GM19452 (cell line): ENCODE data around the gene ZNF429.
"Not testable (repeated sequence)": the region's sequence is repeated elsewhere in the genome, so short reads cannot be mapped to it uniquely, and the experiment has no call there.

Experiments
- ATAC-seq: cut with Tn5 transposase; IDR thresholded peaks from one replicate; pipeline ENCODE4 v1.9.1; 2021; ENCODE audit not compliant: unreplicated experiment

Gene ZNF429

DNA sequence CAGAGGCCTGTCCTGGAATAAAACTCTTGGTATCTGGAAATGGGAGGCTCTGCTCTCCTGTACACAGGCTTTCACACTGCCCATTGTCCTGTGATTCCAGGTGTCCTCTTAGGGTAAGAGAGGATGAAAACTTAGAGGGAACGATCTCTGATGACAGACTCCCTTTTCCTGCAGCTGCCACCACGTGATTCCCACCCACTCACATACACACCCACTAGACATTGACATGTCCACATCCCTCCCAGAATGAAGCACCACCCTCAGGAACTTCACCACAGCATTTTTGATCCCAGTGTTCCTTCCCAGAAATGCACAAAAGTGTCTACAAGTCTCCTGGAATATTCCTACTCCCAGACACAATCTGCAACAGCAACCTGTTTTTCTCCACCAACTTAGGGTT, 8.2 kb downstream of the ZNF429 start:
- ATAC-seq: no peak

DNA sequence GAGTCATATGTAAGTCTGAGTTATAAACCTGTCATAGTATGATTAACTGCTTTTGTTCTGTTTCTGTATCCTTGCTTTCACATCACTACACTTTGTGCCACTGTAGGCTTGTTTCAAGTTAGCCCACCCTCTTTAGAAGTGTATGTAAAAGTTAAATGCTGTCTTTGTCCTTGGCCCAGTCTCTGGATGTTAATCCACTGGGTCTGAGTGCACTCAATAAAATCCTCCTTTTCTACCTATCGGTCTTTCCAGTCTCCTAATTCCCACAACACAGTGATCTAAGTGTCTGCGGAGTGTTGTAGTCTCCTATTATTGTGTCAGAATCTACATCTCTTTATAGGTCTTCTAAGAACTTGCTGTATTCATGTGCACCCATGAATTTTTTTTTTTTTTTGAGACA, 14.1 kb downstream of the ZNF429 start:
- no peak for ATAC-seq

DNA sequence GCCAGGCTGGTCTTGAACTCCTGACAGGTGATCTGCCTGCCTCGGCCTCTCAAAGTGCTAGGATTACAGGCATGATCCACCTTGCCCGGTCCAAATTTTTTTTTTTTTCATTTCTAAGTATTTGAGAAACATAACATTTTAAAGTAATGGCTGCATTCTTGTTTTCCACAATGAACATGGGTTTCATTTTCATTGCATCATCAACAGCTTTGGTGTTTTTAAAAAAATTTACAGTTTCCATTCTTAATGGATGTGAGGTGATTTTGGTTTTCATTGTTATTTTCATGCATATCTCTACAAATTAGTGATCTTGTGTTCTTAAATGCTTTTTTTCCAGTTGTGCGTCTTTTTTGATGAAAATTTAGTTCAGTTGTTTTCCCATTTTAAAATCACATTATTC, 27.5 kb downstream of the ZNF429 start:
- no peak for ATAC-seq

DNA sequence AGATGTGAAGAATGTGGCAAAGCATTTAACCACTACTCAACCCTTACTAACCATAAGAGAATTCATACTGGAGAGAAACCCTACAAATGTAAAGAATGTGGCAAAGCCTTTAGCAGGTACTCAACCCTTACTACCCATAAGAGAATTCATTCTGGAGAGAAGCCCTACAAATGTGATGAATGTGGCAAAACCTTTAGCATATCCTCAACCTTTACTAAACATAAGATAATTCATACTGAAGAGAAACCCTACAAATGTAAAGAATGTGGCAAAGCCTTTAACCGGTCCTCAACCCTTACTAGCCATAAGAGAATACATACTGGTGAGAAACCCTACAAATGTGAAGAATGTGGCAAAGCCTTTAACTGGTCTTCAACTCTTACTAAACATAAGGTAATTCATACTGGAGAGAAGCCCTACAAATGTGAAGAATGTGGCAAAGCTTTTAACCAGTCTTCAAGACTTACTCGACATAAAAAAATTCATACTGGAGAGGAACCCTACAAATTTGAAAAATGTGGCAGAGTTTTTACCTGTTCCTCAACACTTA, 31.4 kb downstream of the ZNF429 start:
- not testable (repeated sequence) for ATAC-seq

DNA sequence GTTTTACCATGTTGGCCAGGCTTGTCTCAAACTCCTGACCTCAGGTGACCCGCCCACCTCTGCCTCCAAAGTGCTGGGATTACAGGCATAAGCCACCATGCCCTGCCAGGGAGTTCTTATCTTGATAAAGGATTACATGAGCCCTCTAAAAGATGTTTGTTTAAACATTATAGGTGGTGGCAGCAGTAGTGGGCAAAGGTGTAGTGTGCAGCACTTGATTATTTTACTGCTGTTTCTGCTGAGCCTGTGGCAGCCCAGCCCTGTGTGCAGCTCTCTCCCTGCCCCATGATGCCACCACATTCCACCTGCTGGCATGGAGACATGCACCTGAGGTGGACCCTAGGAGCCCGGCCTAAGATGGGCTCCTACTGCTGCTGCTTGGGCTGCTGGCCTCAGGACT, 54.0 kb downstream of the ZNF429 start:
- no peak for ATAC-seq

DNA sequence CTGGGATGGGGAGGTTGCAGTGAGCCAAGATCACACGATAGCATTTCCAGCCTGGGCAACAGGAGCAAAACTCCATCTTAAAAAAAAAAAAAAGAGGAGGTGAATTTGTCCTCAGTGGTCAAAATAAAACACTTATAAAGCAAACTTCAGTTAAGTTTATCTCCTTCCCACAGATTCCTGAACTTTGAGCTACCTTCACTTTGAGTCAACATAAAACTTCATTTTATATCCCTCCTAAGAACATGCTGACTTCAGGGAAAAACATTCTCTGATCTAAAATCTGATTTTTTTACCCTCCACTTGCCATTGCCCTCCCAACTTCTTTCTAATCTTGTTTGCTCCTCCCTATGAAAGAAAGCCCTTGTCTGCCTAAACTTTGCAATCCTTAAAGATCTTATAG, 59.0 kb downstream of the ZNF429 start:
- ATAC-seq: no peak

DNA sequence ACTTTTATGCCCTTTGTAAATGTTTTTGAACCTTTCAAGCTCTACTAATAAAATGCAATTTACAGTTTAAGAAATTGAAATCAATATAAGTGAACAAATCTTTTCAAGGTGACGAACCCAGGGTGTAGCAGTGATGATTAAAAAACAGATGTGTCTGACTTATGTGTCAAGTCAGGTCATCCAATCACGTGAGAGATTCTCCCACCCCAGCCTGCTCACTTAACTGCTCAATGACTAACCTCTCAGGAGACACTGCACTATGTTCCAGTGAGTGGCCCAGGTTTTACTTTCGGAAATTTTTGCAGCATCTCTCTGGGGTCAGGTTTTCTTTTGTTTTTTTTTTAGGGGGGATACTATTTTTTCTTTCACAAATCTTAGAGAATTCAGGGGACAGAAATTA, 60.7 kb downstream of the ZNF429 start:
- ATAC-seq: no peak

DNA sequence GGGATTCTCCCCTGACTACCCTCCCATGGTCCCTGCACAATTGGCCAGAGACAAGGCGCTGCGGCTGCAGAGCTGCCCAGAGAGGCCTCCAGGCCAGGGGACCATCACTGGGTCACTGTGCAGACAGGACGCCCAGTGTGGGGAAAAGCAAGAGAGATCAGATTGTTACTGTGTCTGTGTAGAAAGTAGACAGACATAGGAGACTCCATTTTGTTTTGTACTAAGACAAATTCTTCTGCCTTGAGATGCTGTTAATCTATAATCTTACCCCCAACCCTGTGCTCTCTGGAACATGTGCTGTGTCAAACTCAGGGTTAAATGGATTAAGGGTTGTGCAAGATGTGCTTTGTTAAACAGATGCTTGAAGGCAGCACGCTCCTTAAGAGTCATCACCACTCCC, 62.4 kb downstream of the ZNF429 start:
- ATAC-seq: not testable (repeated sequence)

DNA sequence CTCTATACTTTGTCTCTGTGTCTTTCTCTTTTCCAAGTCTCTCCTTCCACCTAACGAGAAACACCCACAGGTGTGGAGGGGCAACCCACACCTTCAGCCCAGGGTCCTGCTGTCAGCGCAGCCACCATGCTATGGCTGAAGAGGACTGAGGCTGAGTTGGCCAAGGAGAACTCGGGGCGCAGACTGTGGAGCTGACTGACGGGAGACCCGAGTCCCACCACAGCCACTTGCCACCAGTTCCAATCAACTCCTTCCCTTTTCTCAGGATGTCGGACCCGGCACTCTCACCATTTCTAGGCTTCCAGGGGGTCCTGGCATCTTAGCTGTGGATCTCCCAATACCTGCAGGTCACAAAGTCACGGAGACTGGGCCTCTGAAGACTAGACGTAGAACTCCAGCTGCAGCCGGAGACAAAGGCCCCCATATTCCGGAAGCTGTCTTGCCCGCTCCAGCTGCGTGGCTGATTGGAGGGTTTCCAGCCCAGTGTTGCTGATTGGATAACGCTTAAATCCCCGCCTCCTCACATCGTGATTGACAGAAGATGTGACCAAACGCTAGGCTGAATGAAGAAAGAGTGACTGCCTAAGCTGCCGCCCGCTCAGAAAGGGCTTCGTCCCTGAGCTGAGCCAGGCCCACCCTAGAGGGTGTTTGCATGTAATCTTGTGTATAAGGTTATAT, 63.6 kb downstream of the ZNF429 start:
- no peak for ATAC-seq

DNA sequence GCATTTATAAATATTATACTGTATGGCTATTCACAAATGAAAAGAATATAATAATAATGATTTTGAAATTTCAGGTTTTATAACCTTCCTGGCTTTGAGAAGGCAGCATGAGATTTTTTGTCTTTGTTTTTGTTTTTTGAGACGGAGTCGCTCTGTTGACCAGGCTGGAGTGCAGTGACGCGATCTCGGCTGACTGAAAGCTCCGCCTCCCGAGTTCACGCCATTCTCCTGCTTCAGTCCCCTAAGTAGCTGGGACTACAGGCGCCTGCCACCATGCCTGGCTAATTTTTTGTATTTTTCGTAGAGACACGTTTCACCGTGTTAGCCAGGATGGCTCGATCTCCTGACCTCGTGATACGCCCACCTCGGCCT, 64.1 kb downstream of the ZNF429 start:
- ATAC-seq: no peak

DNA sequence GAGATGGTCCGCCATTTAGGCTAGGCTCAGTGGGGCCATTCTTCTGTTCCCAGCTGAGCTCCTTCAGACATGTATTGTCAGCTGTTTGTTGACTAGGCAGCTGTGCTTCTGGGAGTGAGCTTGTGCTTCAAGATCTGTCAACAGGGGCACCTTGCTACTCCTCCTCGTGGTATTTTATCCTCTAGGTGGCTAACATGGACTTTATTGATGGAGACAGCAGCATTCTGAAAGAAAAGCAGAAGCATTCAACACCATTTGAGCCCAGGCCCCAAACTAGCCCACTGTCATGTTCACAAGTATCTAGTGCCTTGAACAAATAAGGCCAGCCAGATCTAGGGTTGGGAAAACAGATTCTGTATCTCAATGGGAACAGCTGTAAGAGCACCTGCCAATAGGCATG, 65.9 kb downstream of the ZNF429 start:
- ATAC-seq: no peak

DNA sequence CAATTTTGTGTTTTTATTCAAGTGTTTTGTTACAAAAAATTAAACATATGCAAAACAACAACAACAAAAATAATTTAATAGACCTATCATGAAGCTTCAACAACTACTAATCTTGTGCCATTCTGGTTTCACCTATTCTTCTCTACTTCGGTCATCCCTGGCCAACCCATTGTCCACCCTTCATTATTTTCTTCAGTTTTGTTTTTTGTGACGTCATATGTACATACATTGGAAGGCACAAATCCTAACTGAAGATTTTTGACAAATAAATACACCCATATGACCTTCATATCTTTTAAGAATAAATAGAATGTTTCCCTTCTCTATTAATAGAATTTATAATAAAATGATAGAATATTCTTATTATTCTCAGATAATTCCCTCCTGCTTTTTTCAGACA, 69.2 kb downstream of the ZNF429 start:
- no peak for ATAC-seq

DNA sequence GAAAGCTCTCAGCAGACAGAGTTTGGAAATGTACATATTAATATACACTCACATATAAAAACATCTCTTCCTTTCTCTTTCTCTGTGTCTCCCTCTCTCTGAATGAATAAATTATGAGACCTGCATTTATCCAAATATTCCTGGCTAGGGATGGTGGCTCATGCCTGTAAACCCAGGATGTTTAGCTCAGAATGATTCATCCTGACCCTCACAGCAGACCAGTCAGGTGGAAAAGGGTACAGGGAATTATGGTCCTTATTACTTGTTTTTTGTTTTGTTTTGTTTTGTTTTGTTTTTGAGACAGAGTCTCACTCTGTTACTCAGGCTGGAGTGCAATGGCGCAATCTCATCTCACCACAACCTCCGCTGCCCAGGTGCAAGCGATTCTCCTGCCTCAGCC, 71.1 kb downstream of the ZNF429 start:
- no peak for ATAC-seq

DNA sequence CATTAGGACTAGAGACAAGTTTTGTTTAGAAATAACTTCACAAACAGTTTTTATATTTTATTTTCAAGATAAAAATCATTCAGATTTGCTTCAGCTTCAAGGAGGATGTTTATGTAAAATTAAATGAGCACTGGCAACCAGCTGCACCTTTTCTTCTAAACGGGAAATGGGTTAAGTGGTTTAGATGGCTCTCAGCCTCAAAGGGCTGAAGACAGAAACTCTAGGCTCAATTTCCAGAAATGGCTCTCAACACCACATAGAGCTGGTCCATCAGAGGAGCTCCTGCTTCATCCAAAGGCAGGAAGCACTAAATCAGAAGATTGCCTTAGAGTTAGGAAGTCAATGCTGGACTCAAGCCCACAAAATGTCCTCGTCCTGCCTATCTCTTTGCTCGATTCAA, 74.7 kb downstream of the ZNF429 start:
- ATAC-seq: no peak

DNA sequence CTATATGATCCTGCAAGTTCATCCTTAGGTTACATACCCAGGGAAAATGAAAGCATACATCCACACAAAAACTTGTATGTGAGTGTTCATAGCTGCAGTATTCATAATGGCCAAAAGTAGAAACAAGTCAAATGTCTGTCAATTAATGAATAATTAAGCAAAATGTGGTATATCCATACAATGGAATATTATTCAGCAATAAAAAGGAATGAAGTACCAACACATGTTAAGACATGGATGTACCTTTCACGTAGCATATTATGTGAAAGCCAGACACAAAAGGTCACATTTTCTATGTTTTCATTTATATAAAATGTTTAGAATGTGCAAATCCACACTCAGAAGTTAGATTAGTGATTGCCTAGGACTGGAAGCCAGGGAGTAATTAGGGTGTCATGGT, 75.4 kb downstream of the ZNF429 start:
- no peak for ATAC-seq

DNA sequence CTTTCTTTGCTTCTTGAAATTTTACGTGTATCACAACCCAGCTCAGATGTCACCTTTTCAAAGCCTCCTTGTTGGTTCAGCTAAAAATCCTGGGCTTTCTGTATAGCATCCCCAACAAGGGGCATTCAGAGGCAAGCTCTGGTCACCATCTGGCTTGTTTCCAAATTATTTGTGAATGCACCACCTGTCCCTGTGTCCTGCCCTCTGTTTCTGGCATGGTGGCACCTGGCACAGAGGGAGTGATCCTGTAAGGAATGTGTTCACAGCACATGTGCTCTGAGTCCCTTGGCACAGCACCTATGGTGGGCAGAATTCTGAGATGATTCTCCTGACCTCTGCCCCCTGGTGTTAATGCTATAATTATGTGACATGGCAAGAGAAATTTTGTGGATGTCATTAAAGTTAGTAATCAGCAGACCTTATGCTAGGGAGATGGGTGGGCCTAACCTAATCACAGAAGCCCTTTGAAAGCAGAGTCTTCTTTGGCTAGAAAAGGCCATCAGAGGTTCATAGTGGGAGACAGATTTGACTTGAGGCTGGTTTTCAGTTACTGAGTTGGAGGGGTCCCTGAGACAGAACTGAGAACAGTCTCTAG, 76.3 kb downstream of the ZNF429 start:
- ATAC-seq: no peak

DNA sequence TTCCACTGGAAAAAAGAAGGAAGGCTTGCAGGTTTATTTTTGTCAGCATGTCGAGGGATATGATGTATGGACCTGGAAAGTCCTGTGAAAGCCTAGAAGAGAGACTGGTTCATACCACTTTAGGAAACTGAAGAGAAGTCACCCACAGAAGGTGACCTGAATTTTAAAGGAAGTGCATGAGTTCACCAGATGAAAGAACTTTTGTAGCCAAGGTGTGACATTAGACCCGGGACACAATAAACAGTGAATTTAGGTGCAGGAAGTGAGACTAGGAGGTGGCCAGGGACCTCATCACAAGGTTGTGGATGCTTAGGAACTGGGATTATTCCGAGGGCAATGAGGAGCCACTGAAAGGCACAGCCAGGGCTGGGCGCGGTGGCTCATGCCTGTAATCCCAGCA, 79.1 kb downstream of the ZNF429 start:
- no peak for ATAC-seq

DNA sequence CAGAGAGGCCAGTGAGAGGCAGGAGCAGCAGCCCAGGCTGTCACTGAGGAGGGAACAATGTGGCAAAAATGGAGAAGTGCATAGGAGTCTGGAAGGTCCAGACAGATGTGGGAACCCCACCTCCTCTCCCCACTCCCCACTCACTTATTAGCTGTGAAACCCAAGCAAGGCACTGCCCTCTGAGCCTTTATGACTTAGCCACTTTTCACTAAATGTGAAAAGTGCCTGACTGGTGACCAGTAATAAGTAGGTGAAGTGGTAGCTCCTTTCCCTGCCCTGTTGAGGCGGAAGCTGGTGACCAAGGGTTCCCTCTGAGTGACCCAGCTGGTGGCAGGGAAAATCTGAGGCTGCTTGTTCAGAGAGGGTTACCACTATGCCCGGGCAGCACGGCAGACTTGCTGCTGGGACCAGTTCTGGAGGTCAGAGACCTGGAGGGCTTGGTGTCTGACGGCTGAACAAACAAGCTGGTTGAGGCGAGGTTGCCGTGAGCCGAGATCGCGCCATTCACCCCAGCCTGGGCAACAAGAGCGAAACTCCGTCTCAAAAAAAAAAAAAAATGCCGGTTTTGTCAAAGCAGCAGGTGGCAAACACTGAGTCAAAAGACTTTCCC, 80.0 kb downstream of the ZNF429 start:
- ATAC-seq: no peak

DNA sequence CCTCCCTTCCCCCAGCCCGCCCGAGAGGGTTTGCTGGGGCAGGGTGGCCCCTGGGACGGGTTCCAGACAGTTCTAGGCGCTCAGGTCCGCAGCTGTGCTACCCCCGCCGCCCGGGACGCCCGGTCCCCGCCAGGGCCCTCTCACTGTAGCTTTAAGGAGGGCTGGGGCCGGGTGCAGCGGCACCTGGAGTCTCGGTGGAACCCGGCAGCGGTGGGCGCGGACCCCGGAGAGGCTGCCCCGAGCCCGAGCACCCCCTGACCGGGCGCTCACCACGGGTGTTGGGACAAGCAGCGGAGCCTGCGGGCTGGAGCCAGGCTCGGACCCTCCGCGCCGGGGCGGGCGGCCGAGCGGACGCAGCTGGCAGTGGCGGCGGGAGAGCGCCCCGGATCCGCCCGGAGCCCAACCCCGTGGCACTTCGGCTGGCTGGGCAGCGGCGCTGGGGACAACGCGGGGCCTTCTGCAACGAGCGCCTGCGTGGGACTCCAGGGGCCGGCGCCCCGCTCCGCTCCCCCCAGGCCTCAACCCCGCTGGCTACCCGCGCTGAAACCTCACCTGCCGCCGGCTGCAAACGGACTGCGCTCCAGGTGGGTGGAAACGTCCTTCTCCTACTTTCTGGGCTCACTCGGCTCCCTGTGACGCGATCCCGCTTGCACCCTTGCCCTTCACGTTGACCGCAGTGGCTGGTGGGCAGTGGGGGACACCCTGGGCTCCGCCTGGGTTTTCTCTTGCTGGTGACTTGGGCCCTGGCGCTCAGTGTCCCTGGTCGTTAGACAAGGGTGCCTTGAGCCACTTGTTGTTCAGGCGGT, 81.1 kb downstream of the ZNF429 start:
- no peak for ATAC-seq

DNA sequence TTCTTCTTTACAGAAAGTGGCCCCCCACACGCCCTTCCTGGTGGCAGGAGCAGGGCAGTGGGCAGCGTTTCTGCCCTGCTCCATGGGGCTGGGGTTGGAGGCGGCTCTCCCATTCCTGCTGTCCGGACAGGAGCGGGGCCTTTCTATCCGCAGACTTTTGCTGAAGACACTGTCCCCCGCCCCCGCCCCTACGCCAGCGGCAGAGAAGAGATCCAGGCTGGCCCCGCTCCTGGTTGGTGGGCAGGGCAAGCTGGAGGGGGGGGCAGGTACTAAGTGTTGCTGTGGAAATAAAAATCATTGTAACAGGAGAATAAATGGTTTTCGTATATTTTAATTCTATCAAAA, 81.7 kb downstream of the ZNF429 start:
- no peak for ATAC-seq

DNA sequence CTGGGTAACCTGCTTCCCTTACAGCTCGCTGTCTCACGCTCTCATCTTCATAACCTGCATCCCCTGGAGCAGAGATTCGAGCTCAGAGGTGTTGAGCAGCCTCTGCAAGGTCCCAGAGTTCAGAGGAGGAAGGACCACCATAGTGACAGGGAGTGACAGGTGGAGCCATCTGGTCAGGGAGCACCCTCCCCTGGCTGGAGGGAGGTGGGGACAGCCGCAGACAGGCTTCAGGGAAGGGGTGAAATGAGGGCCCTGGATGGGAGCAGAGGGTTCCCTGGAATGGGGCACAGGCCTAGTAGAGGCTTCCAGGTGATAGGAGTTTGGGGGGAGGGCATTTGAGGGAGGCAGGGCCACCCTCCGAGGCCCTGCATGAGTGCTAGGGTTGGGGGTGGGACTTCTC, 82.1 kb downstream of the ZNF429 start:
- no peak for ATAC-seq

DNA sequence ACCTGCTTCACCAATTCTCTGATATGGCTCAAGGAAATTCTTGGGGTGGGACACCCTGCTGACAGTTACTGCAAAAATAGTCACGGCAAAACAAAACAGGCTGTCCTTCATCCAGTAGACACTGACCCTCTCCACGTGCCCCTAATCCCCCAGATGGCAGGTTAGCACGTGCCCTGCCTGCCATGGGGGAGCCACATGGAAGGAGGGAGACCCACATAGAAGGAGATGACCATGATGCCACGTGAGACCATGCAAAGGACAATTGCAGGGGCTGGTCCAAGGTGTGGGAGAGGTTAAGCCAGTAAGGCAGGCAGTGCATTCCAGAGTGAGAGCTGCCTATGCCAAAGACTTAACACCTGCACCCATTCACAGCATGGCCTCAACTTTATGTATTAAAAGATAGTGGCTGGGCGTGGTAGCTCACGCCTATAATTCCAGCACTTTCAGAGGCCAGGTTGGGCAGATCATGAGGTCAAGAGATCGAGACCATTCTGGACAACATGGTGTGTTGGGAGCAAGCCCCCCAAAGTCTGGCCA, 82.7 kb downstream of the ZNF429 start:
- no peak for ATAC-seq
